Bronchial epithelial cell (primary cell): ENCODE measurements around the gene NLRP13. TPM values are rescaled to one million over a fixed set of nuclear protein-coding genes. Genes with fewer than 3 reads are reported as not detected.

Experiments
- DNase-seq: peaks from one replicate; pipeline ENCODE4 v3.0.0-alpha.2; 2010; ENCODE audit warnings: low read depth
- FAIRE-seq: peaks from 2 replicates; lab custom pipeline; 2011; peaks lifted over from hg19 to GRCh38; lab: Jason Lieb, UNC
- H3K27me3 ChIP-seq: 2 replicates; pipeline ENCODE4 v1.5.1; 2011; ENCODE audit warnings: low read length; ENCODE audit not compliant: control insufficient read depth, insufficient read depth
- H3K36me3 ChIP-seq: 2 replicates; pipeline ENCODE4 v1.5.1; 2011; ENCODE audit warnings: low read length; ENCODE audit not compliant: control insufficient read depth, insufficient read depth
- H3K4me3 ChIP-seq: 2 replicates; pipeline ENCODE4 v1.5.1; 2011; ENCODE audit warnings: mild to moderate bottlenecking, low read depth, low read length, control low read depth
- total RNA-seq: library from RNA; depleted of rRNA; stranded (reverse); fragments of >200 nt; gene quantifications from 2 replicates; pipeline ENCODE4 v1.2.1, GENCODE V29; 2014
- TF ChIP-seq, protein P1 (sequence below): IDR thresholded peaks from 2 replicates; pipeline ENCODE4 v1.5.1; 2011; ENCODE audit warnings: mild to moderate bottlenecking, moderate library complexity, low read length, control low read depth, inconsistent platforms; ENCODE audit not compliant: insufficient read depth, severe bottlenecking

NLRP13 gene
- total RNA-seq, 1 donor from 2014 or later = not detected

DNA sequence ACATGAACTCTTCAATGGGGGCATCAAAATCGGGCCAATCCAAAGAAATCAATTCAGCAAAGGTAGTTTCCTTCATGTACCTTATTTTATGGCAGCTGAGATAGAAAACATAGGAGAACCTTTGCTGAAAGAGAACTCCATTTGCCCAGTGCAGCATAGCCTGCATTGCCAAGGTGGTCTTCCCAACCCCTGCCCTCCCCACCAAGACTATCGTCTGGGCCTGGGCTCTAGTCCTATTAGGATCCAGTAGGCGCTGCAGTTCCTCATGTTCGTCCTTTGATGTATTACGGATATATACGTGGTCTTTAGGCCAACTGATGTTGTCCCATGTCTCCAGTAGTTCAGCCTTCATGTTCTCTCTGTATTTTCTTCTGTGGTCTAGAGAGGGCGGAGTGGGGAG, 19.2 kb downstream of the NLRP13 start:
- Histone ChIP-seq H3K36me3 (no peaks in the 10 kb centered on the region), H3K27me3 (no peaks in the 10 kb centered on the region), H3K4me3 (no peak overlapping the region)
- TF ChIP-seq, protein P1, sequence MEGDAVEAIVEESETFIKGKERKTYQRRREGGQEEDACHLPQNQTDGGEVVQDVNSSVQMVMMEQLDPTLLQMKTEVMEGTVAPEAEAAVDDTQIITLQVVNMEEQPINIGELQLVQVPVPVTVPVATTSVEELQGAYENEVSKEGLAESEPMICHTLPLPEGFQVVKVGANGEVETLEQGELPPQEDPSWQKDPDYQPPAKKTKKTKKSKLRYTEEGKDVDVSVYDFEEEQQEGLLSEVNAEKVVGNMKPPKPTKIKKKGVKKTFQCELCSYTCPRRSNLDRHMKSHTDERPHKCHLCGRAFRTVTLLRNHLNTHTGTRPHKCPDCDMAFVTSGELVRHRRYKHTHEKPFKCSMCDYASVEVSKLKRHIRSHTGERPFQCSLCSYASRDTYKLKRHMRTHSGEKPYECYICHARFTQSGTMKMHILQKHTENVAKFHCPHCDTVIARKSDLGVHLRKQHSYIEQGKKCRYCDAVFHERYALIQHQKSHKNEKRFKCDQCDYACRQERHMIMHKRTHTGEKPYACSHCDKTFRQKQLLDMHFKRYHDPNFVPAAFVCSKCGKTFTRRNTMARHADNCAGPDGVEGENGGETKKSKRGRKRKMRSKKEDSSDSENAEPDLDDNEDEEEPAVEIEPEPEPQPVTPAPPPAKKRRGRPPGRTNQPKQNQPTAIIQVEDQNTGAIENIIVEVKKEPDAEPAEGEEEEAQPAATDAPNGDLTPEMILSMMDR = no peak
- FAIRE-seq (no peak), DNase-seq (no peak)

DNA sequence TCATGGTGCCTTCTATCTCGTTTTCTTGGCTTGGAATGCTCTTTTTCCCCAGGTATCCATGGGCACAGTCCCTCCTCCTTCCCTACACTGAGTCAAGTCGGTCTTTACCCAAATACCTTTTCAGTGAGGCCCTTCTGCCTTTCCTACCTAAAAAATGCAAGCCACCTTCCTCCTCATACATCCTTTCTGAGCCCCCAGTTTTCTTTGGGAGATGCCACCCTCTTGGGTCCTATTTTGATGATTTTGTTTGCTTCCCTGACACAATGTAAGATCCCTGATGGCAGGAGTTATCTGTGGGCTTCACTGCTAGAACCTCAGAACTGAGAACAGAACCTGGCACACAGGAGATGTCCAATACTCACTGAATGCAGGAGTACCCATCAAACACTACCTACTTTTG, 22.3 kb downstream of the NLRP13 start:
- DNase-seq = no peak
- no peak for FAIRE-seq
- H3K27me3 ChIP-seq = no peaks in the 10 kb centered on the region
- H3K36me3 ChIP-seq = no peaks in the 10 kb centered on the region
- TF ChIP-seq, protein P1 = no peak
- no peak overlapping the region for H3K4me3 ChIP-seq

DNA sequence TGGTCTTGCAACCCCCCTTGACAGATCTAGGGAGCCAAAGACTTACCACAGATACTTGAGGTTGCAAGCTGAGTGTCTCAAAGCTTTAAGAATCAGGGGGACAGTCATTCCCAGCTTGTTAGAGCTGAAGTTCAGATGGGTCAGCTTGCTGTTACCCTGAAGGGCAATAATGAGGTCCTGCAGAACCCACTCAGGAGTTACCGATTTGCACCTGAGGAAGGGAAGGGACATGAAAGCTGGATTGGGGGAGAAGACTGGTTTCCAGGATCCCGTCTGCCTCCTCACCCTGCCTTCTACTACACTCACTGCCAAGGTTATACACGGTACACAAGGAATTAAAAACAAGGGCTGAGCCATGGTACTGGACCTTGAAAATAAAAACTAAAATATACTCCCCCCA, 24.4 kb downstream of the NLRP13 start:
- TF ChIP-seq, protein P1 = no peak
- H3K4me3 ChIP-seq = no peak overlapping the region
- no peaks in the 10 kb centered on the region for H3K27me3 ChIP-seq
- no peak for DNase-seq
- no peak for FAIRE-seq
- no peaks in the 10 kb centered on the region for H3K36me3 ChIP-seq

DNA sequence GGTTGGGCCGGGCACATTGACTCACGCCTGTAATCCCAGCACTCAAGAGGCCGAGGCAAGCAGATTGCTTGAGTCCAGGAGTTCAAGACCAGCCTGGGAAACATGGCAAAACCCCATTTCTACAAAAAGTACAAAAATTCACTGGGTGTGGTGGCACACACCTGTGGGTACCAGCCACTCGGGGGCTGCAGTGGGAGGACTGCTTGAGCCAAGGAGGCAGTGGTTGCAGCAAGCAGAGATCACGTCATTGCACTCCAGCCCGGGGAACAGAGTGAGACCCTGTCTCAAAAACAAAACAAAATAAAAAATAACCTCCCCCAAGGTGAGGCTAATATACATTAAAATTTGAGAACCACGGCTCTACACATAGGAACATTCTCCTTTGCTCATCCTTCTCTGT, 24.9 kb downstream of the NLRP13 start:
- FAIRE-seq = no peak
- no peak for DNase-seq

DNA sequence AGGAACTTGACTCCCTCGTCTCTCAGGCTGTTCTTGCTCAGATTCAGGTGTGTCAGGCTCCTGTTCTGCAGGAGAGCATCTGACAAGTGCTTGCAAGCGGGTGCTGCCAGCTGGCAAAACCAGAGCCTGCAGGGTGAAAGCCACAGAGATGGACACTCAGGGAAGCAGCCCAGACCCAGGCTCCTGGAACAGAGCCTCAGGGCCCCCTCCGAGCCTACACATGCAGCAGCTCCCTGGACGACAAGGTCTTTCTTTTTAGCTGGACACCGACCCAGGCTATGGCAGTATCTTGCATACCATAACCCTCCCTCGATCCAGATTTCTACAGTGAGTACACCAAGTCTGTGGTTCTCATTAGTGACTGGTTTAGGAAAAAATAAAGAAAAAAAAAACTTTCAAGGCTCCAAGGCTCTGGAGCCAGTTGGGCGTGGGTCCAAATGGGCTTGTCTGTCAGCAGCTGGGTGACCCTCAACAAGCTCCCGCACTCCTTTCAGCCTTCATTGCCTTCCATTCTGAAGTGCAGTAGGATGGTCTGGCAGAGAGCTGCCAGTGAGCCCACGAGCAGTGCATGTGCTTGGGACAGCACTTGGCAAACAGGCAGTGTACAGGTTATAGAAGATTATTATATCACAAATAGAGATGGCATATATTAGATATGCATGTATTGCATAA, 29.9 kb downstream of the NLRP13 start:
- H3K36me3 ChIP-seq = no peaks in the 10 kb centered on the region
- TF ChIP-seq, protein P1 = no peak
- H3K4me3 ChIP-seq = no peak overlapping the region
- no peak for DNase-seq
- no peak for FAIRE-seq
- no peaks in the 10 kb centered on the region for H3K27me3 ChIP-seq

More for the DNA sequence above, 24.9 kb downstream of the NLRP13 start:
- Histone ChIP-seq H3K36me3 (no peaks in the 10 kb centered on the region), H3K4me3 (no peak overlapping the region), H3K27me3 (no peaks in the 10 kb centered on the region)
- TF ChIP-seq, protein P1 = no peak
